ENCODE results near the gene KLHDC8A.

GRCh38 chr1:205324781-205325180, 31.9 kb downstream of the KLHDC8A start:
- TF ChIP-seq POLR2A (IDR thresholded peaks at IDR 0.05) (no peak), CTCF (IDR thresholded peaks at IDR 0.05) (no peak)
